Left ventricle myocardium inferior (tissue), 1 donor: Measurements from ENCODE around the gene COMMD8. TPM values are rescaled to one million over a fixed set of nuclear protein-coding genes. Genes with fewer than 3 reads are reported as not detected.

Experiments used
- DNase-seq: peaks from one replicate; pipeline ENCODE4 v3.0.0-alpha.2; 2020
- H3K27ac ChIP-seq: fragments of 200-600 bp; replicated peaks from 2 replicates; pipeline ENCODE4 v1.8.0; 2021
- H3K27me3 ChIP-seq: fragments of 200-600 bp; 2 replicates; pipeline ENCODE4 v1.8.0; 2021; ENCODE audit warnings: low read depth
- H3K36me3 ChIP-seq: fragments of 200-600 bp; 2 replicates; pipeline ENCODE4 v1.8.0; 2021
- H3K4me1 ChIP-seq: fragments of 200-600 bp; 2 replicates; pipeline ENCODE4 v1.8.0; 2021
- H3K4me3 ChIP-seq: fragments of 200-600 bp; 2 replicates; pipeline ENCODE4 v1.8.0; 2021; ENCODE audit warnings: mild to moderate bottlenecking, moderate library complexity
- H3K9me3 ChIP-seq: fragments of 200-600 bp; replicated peaks from 2 replicates; pipeline ENCODE4 v1.8.0; 2021
- intact Hi-C: fragments of 100-400 bp; cut with micrococcal nuclease; formaldehyde crosslinking; loops from one replicate; pipeline ENCODE4 v1.11.0; 2022
- total RNA-seq: library from RNA; stranded (reverse); fragmentation: NEBNext Ultra II Directional; extraction: Animal tissue kit (Norgen Biotek cat#: 25700); gene quantifications from one replicate; pipeline ENCODE4 v1.2.1, GENCODE V29; 2021
- TF ChIP-seq, protein P1 (sequence below): fragments of 200-600 bp; IDR thresholded peaks from 2 replicates; pipeline ENCODE4 v1.8.0; 2021; ENCODE audit warnings: antibody characterized with exemption, mild to moderate bottlenecking, borderline replicate concordance
- donor health status: DM: no; HTN: yes; CAD: no; lungs with severe emphysema.

The COMMD8 gene
- total RNA-seq, 1 donor from 2014 or later = 20.8 TPM

DNA sequence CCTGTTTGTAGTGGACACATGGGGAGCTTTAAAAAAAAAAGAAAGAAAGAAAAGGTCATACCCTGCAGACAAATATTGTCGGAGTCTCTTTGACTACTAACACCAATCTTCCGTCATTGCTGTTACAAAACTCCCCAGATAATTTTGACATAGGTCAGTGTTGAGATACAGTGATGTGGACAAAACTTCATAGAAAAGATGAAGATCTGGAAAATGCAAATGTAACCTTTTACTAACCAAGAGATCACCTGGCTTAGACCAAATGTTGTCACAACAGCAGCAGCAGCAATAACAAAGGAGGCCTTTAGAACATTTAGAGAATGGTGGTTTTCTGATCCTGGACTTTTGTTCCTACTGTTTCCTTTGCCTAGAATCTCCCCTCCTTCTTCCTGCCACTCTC is 8.1 kb upstream of the COMMD8 start:
- H3K27me3 ChIP-seq = no peaks in the 10 kb centered on the region
- no peak overlapping the region for H3K27ac ChIP-seq
- intact Hi-C loops = no loop called here
- H3K4me3 ChIP-seq = no peak overlapping the region
- no peaks in the 10 kb centered on the region for H3K4me1 ChIP-seq
- H3K36me3 ChIP-seq = no peaks in the 10 kb centered on the region
- TF ChIP-seq, protein P1, sequence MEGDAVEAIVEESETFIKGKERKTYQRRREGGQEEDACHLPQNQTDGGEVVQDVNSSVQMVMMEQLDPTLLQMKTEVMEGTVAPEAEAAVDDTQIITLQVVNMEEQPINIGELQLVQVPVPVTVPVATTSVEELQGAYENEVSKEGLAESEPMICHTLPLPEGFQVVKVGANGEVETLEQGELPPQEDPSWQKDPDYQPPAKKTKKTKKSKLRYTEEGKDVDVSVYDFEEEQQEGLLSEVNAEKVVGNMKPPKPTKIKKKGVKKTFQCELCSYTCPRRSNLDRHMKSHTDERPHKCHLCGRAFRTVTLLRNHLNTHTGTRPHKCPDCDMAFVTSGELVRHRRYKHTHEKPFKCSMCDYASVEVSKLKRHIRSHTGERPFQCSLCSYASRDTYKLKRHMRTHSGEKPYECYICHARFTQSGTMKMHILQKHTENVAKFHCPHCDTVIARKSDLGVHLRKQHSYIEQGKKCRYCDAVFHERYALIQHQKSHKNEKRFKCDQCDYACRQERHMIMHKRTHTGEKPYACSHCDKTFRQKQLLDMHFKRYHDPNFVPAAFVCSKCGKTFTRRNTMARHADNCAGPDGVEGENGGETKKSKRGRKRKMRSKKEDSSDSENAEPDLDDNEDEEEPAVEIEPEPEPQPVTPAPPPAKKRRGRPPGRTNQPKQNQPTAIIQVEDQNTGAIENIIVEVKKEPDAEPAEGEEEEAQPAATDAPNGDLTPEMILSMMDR = no peak
- DNase-seq = no peak
- H3K9me3 ChIP-seq = no peaks in the 10 kb centered on the region

DNA sequence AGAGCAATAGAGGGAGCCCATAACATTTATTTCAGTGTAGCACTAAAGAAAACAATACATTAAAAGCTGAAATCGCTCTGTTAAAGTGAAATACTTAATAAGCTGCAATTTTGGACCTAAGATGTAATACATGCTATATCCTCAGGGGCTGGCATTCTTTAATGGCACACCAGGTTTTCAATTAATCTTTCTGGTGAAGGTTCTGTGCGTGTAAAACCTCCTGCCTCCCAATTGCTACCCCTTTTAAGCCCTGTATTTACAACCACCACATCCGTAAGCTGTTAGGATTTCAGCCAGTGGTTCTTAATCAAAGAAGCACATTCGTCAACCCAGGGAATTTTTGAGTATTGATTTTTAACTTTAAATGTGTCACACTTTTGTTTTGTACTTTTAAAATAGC is 7.6 kb upstream of the COMMD8 start:
- TF ChIP-seq, protein P1 = no peak

DNA sequence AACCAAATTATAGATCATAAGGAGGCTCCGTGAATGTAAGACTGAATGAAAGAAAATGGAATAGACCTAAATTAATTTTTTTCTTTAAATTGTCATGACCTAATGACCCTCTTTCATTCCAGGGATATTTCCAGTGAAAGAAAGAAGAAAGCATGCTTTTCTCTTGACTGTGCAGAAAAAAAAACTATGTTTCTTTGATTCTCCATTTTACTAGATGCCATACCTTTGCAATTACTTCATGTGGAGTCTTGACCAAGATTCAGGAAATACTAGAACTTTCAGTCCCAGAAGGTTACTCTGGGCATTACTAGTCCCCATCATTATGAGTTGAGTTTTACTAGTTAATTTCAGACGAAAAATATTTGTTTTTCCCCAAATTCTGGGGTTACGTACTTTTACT is 6.4 kb upstream of the COMMD8 start:
- Histone ChIP-seq H3K27ac (no peak overlapping the region), H3K4me1 (no peaks in the 10 kb centered on the region), H3K4me3 (no peak overlapping the region), H3K36me3 (no peaks in the 10 kb centered on the region), H3K27me3 (no peaks in the 10 kb centered on the region), H3K9me3 (no peaks in the 10 kb centered on the region)
- TF ChIP-seq, protein P1 = no peak
- intact Hi-C loops = loop anchor here (10.0 kb wide), 1 partner anchor 95 kb away; no protein-coding TSS in a partner anchor
- DNase-seq = no peak

More for the DNA sequence above, 7.6 kb upstream of the COMMD8 start:
- Histone ChIP-seq H3K4me1 (no peaks in the 10 kb centered on the region), H3K4me3 (no peak overlapping the region), H3K36me3 (no peaks in the 10 kb centered on the region), H3K27me3 (no peaks in the 10 kb centered on the region), H3K9me3 (no peaks in the 10 kb centered on the region), H3K27ac (no peak overlapping the region)
- no peak for DNase-seq
- intact Hi-C loops = no loop called here

DNA sequence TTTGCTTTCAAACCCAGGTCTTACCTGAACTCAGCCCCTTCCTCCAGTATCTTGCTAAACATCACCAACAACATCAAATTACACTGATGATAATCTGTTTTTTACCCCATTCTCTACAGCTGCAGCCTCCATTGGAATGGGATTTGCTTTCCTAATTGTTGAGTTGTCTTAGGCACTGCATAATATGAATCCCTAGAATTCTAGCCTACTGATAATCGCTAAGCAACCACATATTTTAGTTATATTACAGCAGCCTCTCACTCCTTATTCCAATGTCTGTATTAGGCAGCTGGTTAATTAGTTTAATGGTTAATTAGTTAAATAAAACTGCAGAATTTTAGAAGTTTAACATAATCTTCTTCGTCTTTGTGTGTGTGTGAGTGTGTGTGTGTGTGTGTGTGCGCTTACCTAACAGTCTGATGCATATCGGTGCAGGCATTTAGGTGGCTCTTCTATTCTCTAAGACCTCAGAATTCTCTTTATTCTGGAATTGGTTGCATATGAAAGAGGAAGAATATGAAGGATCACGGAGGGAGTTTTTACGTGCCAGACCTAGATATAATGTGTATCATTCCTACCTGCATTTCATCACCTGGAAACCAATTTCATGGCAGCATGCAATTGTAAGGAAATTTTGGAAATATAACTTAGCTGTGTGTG is 5.3 kb upstream of the COMMD8 start:
- Histone ChIP-seq H3K27me3 (no peaks in the 10 kb centered on the region), H3K4me1 (peaks cover 4% of the 10 kb centered on the region), H3K9me3 (no peaks in the 10 kb centered on the region), H3K4me3 (no peak overlapping the region), H3K36me3 (no peaks in the 10 kb centered on the region), H3K27ac (no peak overlapping the region)
- DNase-seq = no peak
- TF ChIP-seq, protein P1 = no peak
- intact Hi-C loops = loop anchor here (10.0 kb wide), 1 partner anchor 96 kb away; no protein-coding TSS in a partner anchor

DNA sequence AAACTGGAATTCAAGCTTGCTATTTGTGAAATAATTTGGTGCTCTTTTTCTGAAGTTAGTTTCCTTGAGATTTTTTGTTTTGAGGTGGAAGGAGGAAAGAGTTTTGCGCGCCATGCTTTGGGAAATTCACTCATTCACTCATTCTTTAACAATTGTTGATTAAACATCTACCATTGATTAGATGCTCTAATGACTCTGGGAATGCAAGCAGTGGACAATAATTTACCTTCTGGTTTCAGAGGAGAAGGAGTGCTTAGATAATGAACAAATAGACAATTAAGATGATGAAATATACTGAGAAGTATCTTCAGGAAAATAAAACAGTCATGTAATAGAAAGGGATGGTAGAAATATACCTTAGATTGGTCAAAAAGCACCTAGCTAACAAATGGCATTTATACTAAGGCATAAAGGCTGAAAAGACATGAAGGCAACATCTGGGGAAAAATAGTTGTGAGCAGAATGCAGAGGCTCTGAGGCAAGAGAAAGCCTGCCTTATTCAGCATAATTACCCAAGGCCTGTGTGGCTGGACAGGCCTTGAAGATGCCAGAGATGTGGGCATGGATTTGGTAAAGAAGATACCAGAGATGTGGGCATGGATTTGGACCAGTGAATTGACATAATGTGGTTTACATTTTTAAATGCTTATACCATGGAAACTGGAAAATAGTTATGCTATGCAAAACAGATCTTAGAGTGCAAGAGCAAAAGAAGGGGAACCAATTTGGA is 2.7 kb upstream of the COMMD8 start:
- DNase-seq = no peak
- Histone ChIP-seq H3K27me3 (no peaks in the 10 kb centered on the region), H3K4me3 (no peak overlapping the region), H3K36me3 (no peaks in the 10 kb centered on the region), H3K27ac (no peak overlapping the region), H3K4me1 (peaks cover 22% of the 10 kb centered on the region), H3K9me3 (no peaks in the 10 kb centered on the region)
- intact Hi-C loops = loop anchor here (10.0 kb wide), 1 partner anchor 99 kb away; no protein-coding TSS in a partner anchor
- TF ChIP-seq, protein P1 = no peak
